ENCODE data around the gene TFG.
A peak's percentile ranks its signal among the peaks of the same experiment; 100 is the strongest.

The TFG gene

GRCh38 chr3:100710261-100710968 is 1.1 kb downstream of the TFG start:
- Histone ChIP-seq H3K27me3 (ENCODE audit: low read depth, low read length) (no peaks in the 10 kb centered on the region), H3K9ac (ENCODE audit: low read length) (peak overlapping the region; percentile 96), H3K36me3 (replicated peaks; ENCODE audit: low read depth, low read length) (peaks cover 36% of the 10 kb centered on the region), H3K27ac (ENCODE audit: low read length) (peak overlapping the region; percentile 84), H2AFZ (ENCODE audit: low read depth, low read length) (no peak overlapping the region), H3K4me3 (ENCODE audit: low read length) (peak overlapping the region; percentile 96), H3K9me3 (ENCODE audit: insufficient read depth, low read length) (no peaks in the 10 kb centered on the region), H3K4me1 (ENCODE audit: low read length) (peaks cover 19% of the 10 kb centered on the region), H3K4me2 (ENCODE audit: low read length) (peak overlapping the region; percentile 89), H4K20me1 (ENCODE audit: insufficient read depth, low read length) (peaks cover 51% of the 10 kb centered on the region), H3K79me2 (ENCODE audit: low read length) (peaks cover 60% of the 10 kb centered on the region)
- TF ChIP-seq CTCF (IDR thresholded peaks at IDR 0.05; ENCODE audit: low read depth, low read length) (peak; percentile 30), EZH2phosphoT487 (IDR thresholded peaks at IDR 0.05; ENCODE audit: low read depth) (no peak)

- H3K27ac ChIP-seq (ENCODE audit: low read length): no peak overlapping the region
- no peak overlapping the region for H3K4me3 ChIP-seq (ENCODE audit: low read length)
- no peaks in the 10 kb centered on the region for H3K9me3 ChIP-seq (ENCODE audit: insufficient read depth, low read length)
- no peaks in the 10 kb centered on the region for H3K27me3 ChIP-seq (ENCODE audit: low read depth, low read length)
- peaks cover 97% of the 10 kb centered on the region for H4K20me1 ChIP-seq (ENCODE audit: insufficient read depth, low read length)
- TF ChIP-seq CTCF (IDR thresholded peaks at IDR 0.05; ENCODE audit: low read depth, low read length): no peak
- TF ChIP-seq EZH2phosphoT487 (IDR thresholded peaks at IDR 0.05; ENCODE audit: low read depth): no peak
- H2AFZ ChIP-seq (ENCODE audit: low read depth, low read length): no peak overlapping the region
- H3K79me2 ChIP-seq (ENCODE audit: low read length): peaks cover 100% of the 10 kb centered on the region
- H3K9ac ChIP-seq (ENCODE audit: low read length): no peak overlapping the region
- peaks cover 67% of the 10 kb centered on the region for H3K36me3 ChIP-seq (replicated peaks; ENCODE audit: low read depth, low read length)
- H3K4me1 ChIP-seq (ENCODE audit: low read length): peaks cover 10% of the 10 kb centered on the region
- no peak overlapping the region for H3K4me2 ChIP-seq (ENCODE audit: low read length)
Measured at GRCh38 chr3:100715176-100715575, 5.9 kb downstream of the TFG start.

- no peaks in the 10 kb centered on the region for H3K9me3 ChIP-seq (ENCODE audit: insufficient read depth, low read length)
- H3K36me3 ChIP-seq (replicated peaks; ENCODE audit: low read depth, low read length): peaks cover 71% of the 10 kb centered on the region
- H4K20me1 ChIP-seq (ENCODE audit: insufficient read depth, low read length): peaks cover 87% of the 10 kb centered on the region
- H3K79me2 ChIP-seq (ENCODE audit: low read length): peaks cover 93% of the 10 kb centered on the region
- no peaks in the 10 kb centered on the region for H3K4me1 ChIP-seq (ENCODE audit: low read length)
- H3K4me3 ChIP-seq (ENCODE audit: low read length): no peak overlapping the region
- no peak overlapping the region for H3K9ac ChIP-seq (ENCODE audit: low read length)
- no peak overlapping the region for H3K27ac ChIP-seq (ENCODE audit: low read length)
- H2AFZ ChIP-seq (ENCODE audit: low read depth, low read length): no peak overlapping the region
- no peak for TF ChIP-seq EZH2phosphoT487 (IDR thresholded peaks at IDR 0.05; ENCODE audit: low read depth)
- no peak for TF ChIP-seq CTCF (IDR thresholded peaks at IDR 0.05; ENCODE audit: low read depth, low read length)
- H3K4me2 ChIP-seq (ENCODE audit: low read length): no peak overlapping the region
- H3K27me3 ChIP-seq (ENCODE audit: low read depth, low read length): no peaks in the 10 kb centered on the region
Measured at GRCh38 chr3:100717063-100717462, 7.8 kb downstream of the TFG start.

GRCh38 chr3:100717637-100718487 is 8.6 kb downstream of the TFG start:
- H2AFZ ChIP-seq (ENCODE audit: low read depth, low read length): no peak overlapping the region
- H3K4me3 ChIP-seq (ENCODE audit: low read length): no peak overlapping the region
- no peaks in the 10 kb centered on the region for H3K27me3 ChIP-seq (ENCODE audit: low read depth, low read length)
- H3K79me2 ChIP-seq (ENCODE audit: low read length): peaks cover 92% of the 10 kb centered on the region
- no peak overlapping the region for H3K4me2 ChIP-seq (ENCODE audit: low read length)
- H3K27ac ChIP-seq (ENCODE audit: low read length): no peak overlapping the region
- no peak for TF ChIP-seq EZH2phosphoT487 (IDR thresholded peaks at IDR 0.05; ENCODE audit: low read depth)
- TF ChIP-seq CTCF (IDR thresholded peaks at IDR 0.05; ENCODE audit: low read depth, low read length): no peak
- peaks cover 73% of the 10 kb centered on the region for H3K36me3 ChIP-seq (replicated peaks; ENCODE audit: low read depth, low read length)
- no peaks in the 10 kb centered on the region for H3K9me3 ChIP-seq (ENCODE audit: insufficient read depth, low read length)
- H4K20me1 ChIP-seq (ENCODE audit: insufficient read depth, low read length): peaks cover 79% of the 10 kb centered on the region
- no peak overlapping the region for H3K9ac ChIP-seq (ENCODE audit: low read length)
- H3K4me1 ChIP-seq (ENCODE audit: low read length): no peaks in the 10 kb centered on the region
